ENCODE measurements around the gene PCNX4.

DNA sequence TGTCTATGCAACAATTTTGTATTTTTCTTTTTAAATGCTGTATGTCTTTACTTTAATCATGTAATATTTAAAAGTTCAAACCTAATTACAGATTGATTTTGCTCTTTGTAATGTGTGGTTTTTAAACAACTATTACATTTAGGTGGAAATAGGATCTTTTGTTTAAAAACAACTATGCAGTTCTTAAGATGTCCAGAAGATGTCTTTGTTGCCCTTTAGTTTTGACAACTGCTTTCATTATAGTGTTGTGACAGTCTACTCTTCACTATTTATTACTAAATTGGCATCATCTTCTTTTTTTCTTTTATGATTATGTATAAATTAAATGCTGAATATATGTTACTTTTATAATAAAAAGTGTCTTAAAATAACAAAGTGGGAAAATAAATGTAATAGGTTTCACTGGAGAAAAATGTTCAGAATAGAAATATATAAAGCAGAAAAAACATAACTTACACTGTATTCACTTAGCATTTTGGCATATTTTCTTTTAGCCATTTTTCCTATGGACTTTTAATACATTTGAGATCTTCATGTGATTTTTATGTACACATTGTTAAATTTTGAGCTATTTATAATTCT, 27.1 kb upstream of the PCNX4 start:
- TF ChIP-seq, protein P1, sequence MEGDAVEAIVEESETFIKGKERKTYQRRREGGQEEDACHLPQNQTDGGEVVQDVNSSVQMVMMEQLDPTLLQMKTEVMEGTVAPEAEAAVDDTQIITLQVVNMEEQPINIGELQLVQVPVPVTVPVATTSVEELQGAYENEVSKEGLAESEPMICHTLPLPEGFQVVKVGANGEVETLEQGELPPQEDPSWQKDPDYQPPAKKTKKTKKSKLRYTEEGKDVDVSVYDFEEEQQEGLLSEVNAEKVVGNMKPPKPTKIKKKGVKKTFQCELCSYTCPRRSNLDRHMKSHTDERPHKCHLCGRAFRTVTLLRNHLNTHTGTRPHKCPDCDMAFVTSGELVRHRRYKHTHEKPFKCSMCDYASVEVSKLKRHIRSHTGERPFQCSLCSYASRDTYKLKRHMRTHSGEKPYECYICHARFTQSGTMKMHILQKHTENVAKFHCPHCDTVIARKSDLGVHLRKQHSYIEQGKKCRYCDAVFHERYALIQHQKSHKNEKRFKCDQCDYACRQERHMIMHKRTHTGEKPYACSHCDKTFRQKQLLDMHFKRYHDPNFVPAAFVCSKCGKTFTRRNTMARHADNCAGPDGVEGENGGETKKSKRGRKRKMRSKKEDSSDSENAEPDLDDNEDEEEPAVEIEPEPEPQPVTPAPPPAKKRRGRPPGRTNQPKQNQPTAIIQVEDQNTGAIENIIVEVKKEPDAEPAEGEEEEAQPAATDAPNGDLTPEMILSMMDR (IDR thresholded peaks at IDR 0.05): peak; percentile 40 to 71 (median 49)
- TF ChIP-seq POLR2A (IDR thresholded peaks at IDR 0.05): no peak
- no peak for TF ChIP-seq EP300 (IDR thresholded peaks at IDR 0.05)

Data from tibial nerve (tissue), 4 donors.